H9 (cell line): ENCODE measurements around the gene MYO15B. TPM values are rescaled to one million over a fixed set of nuclear protein-coding genes. Genes with fewer than 3 reads are reported as not detected.

Experiments used
- DNase-seq: peaks from one replicate; pipeline ENCODE4 v3.0.0-alpha.2; 2017
- H2AFZ ChIP-seq: one replicate; pipeline ENCODE4 v1.6.1; 2013; ENCODE audit warnings: mild to moderate bottlenecking, low read length, control low read depth, moderate library complexity
- H2AK5ac ChIP-seq: 2 replicates; pipeline ENCODE4 v1.6.1; 2013; ENCODE audit warnings: low read length, control low read depth, mixed read lengths; ENCODE audit not compliant: insufficient read length
- H2BK120ac ChIP-seq: one replicate; pipeline ENCODE4 v1.6.1; 2013; ENCODE audit warnings: low read depth, mild to moderate bottlenecking, low read length, control low read depth, inconsistent platforms; ENCODE audit not compliant: poor library complexity, severe bottlenecking
- H2BK12ac ChIP-seq: 2 replicates; pipeline ENCODE4 v1.6.1; 2013; ENCODE audit warnings: low read length, control low read depth, mixed read lengths, low read depth; ENCODE audit not compliant: insufficient read length
- H2BK15ac ChIP-seq: 2 replicates; pipeline ENCODE4 v1.6.1; 2013; ENCODE audit warnings: low read depth, low read length, control low read depth
- H2BK20ac ChIP-seq: one replicate; pipeline ENCODE4 v1.6.1; 2013; ENCODE audit warnings: low read depth, mild to moderate bottlenecking, low read length, control low read depth, inconsistent platforms; ENCODE audit not compliant: poor library complexity, severe bottlenecking
- H2BK5ac ChIP-seq: 2 replicates; pipeline ENCODE4 v1.6.1; 2013; ENCODE audit warnings: low read length, control low read depth, mixed read lengths; ENCODE audit not compliant: insufficient read length
- H3K14ac ChIP-seq: 2 replicates; pipeline ENCODE4 v1.6.1; 2013; ENCODE audit warnings: low read length, control low read depth; ENCODE audit not compliant: insufficient read depth
- H3K18ac ChIP-seq: 2 replicates; pipeline ENCODE4 v1.6.1; 2013; ENCODE audit warnings: low read depth, mild to moderate bottlenecking, mixed read lengths, low read length, control low read depth; ENCODE audit not compliant: insufficient read length
- H3K23ac ChIP-seq: 2 replicates; pipeline ENCODE4 v1.6.1; 2013; ENCODE audit warnings: low read length, control low read depth, mixed read lengths, low read depth; ENCODE audit not compliant: insufficient read length
- H3K23me2 ChIP-seq: 2 replicates; pipeline ENCODE4 v1.6.1; 2013; ENCODE audit warnings: low read depth, mild to moderate bottlenecking, mixed read lengths, low read length, control low read depth; ENCODE audit not compliant: insufficient read length, poor library complexity, severe bottlenecking
- H3K27ac ChIP-seq: 2 replicates; pipeline ENCODE4 v1.5.1; 2013; ENCODE audit warnings: low read length, control low read depth, mixed read lengths, low read depth; ENCODE audit not compliant: insufficient read length
- H3K27me3 ChIP-seq: 2 replicates; pipeline ENCODE4 v1.6.1; 2013; ENCODE audit warnings: low read length, control low read depth, inconsistent platforms; ENCODE audit not compliant: insufficient read depth
- H3K4ac ChIP-seq: 2 replicates; pipeline ENCODE4 v1.6.1; 2013; ENCODE audit warnings: low read depth, mild to moderate bottlenecking, control low read depth, inconsistent platforms, low read length, moderate library complexity
- H3K4me1 ChIP-seq: 2 replicates; pipeline ENCODE4 v1.6.1; 2013; ENCODE audit warnings: low read length, control low read depth, inconsistent platforms; ENCODE audit not compliant: insufficient read depth
- H3K4me2 ChIP-seq: 2 replicates; pipeline ENCODE4 v1.6.1; 2013; ENCODE audit warnings: low read length, control low read depth, mixed read lengths; ENCODE audit not compliant: insufficient read length, insufficient read depth
- H3K56ac ChIP-seq: 2 replicates; pipeline ENCODE4 v1.6.1; 2013; ENCODE audit warnings: low read depth, mild to moderate bottlenecking, mixed read lengths, low read length, control low read depth; ENCODE audit not compliant: insufficient read length
- H3K79me1 ChIP-seq: 2 replicates; pipeline ENCODE4 v1.6.1; 2013; ENCODE audit warnings: low read depth, mild to moderate bottlenecking, moderate library complexity, low read length, control low read depth, inconsistent platforms; ENCODE audit not compliant: insufficient read depth, poor library complexity, severe bottlenecking
- H3K79me2 ChIP-seq: 2 replicates; pipeline ENCODE4 v1.6.1; 2013; ENCODE audit warnings: low read length, control low read depth, inconsistent platforms; ENCODE audit not compliant: insufficient read depth
- H3K9ac ChIP-seq: 2 replicates; pipeline ENCODE4 v1.6.1; 2013; ENCODE audit warnings: low read length, control low read depth, mixed read lengths; ENCODE audit not compliant: insufficient read length; ENCODE audit errors: extremely low read depth
- H3K9me3 ChIP-seq: one replicate; pipeline ENCODE4 v1.6.1; 2013; ENCODE audit warnings: low read depth, low read length, inconsistent platforms; ENCODE audit not compliant: control insufficient read depth
- H3T11ph ChIP-seq: one replicate; pipeline ENCODE4 v1.6.1; 2013; ENCODE audit warnings: mild to moderate bottlenecking, low read length, control low read depth, inconsistent platforms
- H4K20me1 ChIP-seq: one replicate; pipeline ENCODE4 v1.6.1; 2013; ENCODE audit not compliant: control insufficient read depth, insufficient read length, insufficient read depth
- H4K5ac ChIP-seq: 2 replicates; pipeline ENCODE4 v1.6.1; 2013; ENCODE audit warnings: low read depth, mild to moderate bottlenecking, mixed read lengths, low read length, control low read depth; ENCODE audit not compliant: insufficient read length
- H4K8ac ChIP-seq: replicated peaks from 2 replicates; pipeline ENCODE4 v1.6.1; 2013; ENCODE audit warnings: low read length, control low read depth, mixed read lengths, low read depth; ENCODE audit not compliant: insufficient read length
- H4K91ac ChIP-seq: 2 replicates; pipeline ENCODE4 v1.6.1; 2013; ENCODE audit warnings: low read depth, mild to moderate bottlenecking, moderate library complexity, mixed read lengths, low read length, control low read depth; ENCODE audit not compliant: insufficient read length
- H3K27ac Mint-ChIP-seq, 3 experiments: 2 replicates in 2 of 3; 3 replicates in 1 of 3; pipeline ENCODE4 v1.8.0; 2020 to 2021; ENCODE audit warnings: mixed read lengths in 3 of 3, mild to moderate bottlenecking in 1 of 3, moderate library complexity in 1 of 3
- H3K27me3 Mint-ChIP-seq: 2 replicates; pipeline ENCODE4 v1.8.0; 2021; ENCODE audit warnings: low read depth, mild to moderate bottlenecking, moderate library complexity, mixed read lengths
- H3K36me3 Mint-ChIP-seq, 3 experiments: 2 replicates in 2 of 3; 3 replicates in 1 of 3; pipeline ENCODE4 v1.8.0; 2020 to 2021; ENCODE audit warnings: low read depth in 3 of 3, mixed read lengths in 3 of 3; ENCODE audit not compliant: insufficient read depth in 1 of 3
- H3K4me1 Mint-ChIP-seq, 2 experiments: 2 replicates each; pipeline ENCODE4 v1.8.0; 2020; ENCODE audit warnings: mixed read lengths in 2 of 2
- H3K4me3 Mint-ChIP-seq, 2 experiments: 2 replicates in 1 of 2; 3 replicates in 1 of 2; pipeline ENCODE4 v1.8.0; 2020 to 2021; ENCODE audit warnings: mild to moderate bottlenecking in 2 of 2, mixed read lengths in 2 of 2, moderate library complexity in 1 of 2
- H3K9me3 Mint-ChIP-seq, 2 experiments: 2 replicates in 1 of 2; 3 replicates in 1 of 2; pipeline ENCODE4 v1.8.0; 2020; ENCODE audit warnings: mild to moderate bottlenecking in 2 of 2, mixed read lengths in 2 of 2, moderate library complexity in 1 of 2
- WGBS: extraction: QIAGEN DNeasy Blood & Tissue Kit; methylation state at CpG from one replicate; pipeline ENCODE4 v1.1.7; 2013; ENCODE audit warnings: missing lambda C conversion rate, low lambda C conversion rate, mixed read lengths; ENCODE audit not compliant: insufficient read length; ENCODE audit errors: extremely low coverage; 5-methylcytosine and 5-hydroxymethylcytosine counted together
- total RNA-seq: library from RNA; stranded (reverse); gene quantifications from 2 replicates; pipeline ENCODE4 v1.2.1, GENCODE V29; 2021
- TF ChIP-seq, protein P1 (sequence below): fragments of 200-600 bp; sonication (generic); conservative IDR thresholded peaks from 3 replicates; pipeline ENCODE4 v1.8.0; 2021; ENCODE audit warnings: antibody characterized with exemption, mild to moderate bottlenecking

MYO15B gene
- total RNA-seq, 1 experiment from 2014 or later = 41.9 TPM

DNA sequence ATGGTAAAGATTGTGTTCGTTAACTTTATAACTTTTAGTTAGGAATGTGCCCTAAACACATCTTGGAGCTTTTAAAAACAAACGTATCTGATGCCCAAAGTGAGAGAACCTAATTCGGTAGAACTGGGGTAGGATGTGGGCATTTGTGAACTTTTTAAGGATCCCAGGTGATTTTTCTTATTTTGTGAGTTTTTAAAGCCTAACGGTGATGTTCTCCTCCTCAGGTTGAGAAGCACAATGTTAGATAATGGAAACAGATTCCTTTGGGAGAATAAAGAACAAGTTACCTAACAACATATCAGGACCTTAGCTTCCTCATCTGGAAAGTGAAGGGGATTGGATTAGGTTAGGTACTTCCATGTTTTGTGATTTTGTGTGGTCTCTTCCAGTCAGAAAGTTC lies 80.2 kb downstream of the MYO15B start:
- no peaks in the 10 kb centered on the region for H4K20me1 ChIP-seq
- H3K79me2 ChIP-seq = peaks cover 17% of the 10 kb centered on the region; the same call in 1 of the 2 replicates
- H3K14ac ChIP-seq = no peak overlapping the region; the same call in 1 of the 2 replicates
- no peak for DNase-seq
- H2BK120ac ChIP-seq = peak overlapping the region; percentile 95
- no peak overlapping the region for H4K5ac ChIP-seq
- H3K36me3 Mint-ChIP-seq = peaks cover 12 to 48% (median 46%) of the 10 kb centered on the region in 3 experiments; a peak in 6 of 7 replicates
- no peak overlapping the region for H3K4ac ChIP-seq
- peak overlapping the region; percentile 85 for H2BK5ac ChIP-seq
- no peak overlapping the region for H3K27ac Mint-ChIP-seq
- no peak overlapping the region for H4K91ac ChIP-seq
- no peak overlapping the region for H2BK12ac ChIP-seq
- no peaks in the 10 kb centered on the region for H3K27me3 Mint-ChIP-seq
- H3K23me2 ChIP-seq = peaks cover 4% of the 10 kb centered on the region
- H3K9me3 ChIP-seq = no peaks in the 10 kb centered on the region
- no peak overlapping the region for H2BK20ac ChIP-seq
- WGBS = no CpG with 5 or more reads among the region's 4 CpGs
- peaks cover 3% of the 10 kb centered on the region for H3K79me1 ChIP-seq
- H3K27me3 ChIP-seq = no peaks in the 10 kb centered on the region
- no peak overlapping the region for H3T11ph ChIP-seq
- H3K4me1 Mint-ChIP-seq = peaks cover 8 to 9% of the 10 kb centered on the region in 2 experiments
- no peak overlapping the region for H2AK5ac ChIP-seq
- no peak overlapping the region for H2BK15ac ChIP-seq
- no peak overlapping the region for H4K8ac ChIP-seq
- H3K56ac ChIP-seq = peak overlapping the region; percentile 9
- peak overlapping the region; percentile 97 for H3K18ac ChIP-seq
- peak overlapping the region; percentile 99 for H3K9ac ChIP-seq
- no peaks in the 10 kb centered on the region for H3K9me3 Mint-ChIP-seq
- TF ChIP-seq, protein P1, sequence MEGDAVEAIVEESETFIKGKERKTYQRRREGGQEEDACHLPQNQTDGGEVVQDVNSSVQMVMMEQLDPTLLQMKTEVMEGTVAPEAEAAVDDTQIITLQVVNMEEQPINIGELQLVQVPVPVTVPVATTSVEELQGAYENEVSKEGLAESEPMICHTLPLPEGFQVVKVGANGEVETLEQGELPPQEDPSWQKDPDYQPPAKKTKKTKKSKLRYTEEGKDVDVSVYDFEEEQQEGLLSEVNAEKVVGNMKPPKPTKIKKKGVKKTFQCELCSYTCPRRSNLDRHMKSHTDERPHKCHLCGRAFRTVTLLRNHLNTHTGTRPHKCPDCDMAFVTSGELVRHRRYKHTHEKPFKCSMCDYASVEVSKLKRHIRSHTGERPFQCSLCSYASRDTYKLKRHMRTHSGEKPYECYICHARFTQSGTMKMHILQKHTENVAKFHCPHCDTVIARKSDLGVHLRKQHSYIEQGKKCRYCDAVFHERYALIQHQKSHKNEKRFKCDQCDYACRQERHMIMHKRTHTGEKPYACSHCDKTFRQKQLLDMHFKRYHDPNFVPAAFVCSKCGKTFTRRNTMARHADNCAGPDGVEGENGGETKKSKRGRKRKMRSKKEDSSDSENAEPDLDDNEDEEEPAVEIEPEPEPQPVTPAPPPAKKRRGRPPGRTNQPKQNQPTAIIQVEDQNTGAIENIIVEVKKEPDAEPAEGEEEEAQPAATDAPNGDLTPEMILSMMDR = no peak
- no peaks in the 10 kb centered on the region for H3K4me1 ChIP-seq
- no peak overlapping the region for H3K4me3 Mint-ChIP-seq
- H3K27ac ChIP-seq = no peak overlapping the region
- peak overlapping the region; percentile 73 for H3K23ac ChIP-seq
- no peak overlapping the region for H2AFZ ChIP-seq
- H3K4me2 ChIP-seq = peak overlapping the region; percentile 94
